ENCODE results near the gene TRAPPC2. TPM values are rescaled to one million over a fixed set of nuclear protein-coding genes. Genes with fewer than 3 reads are reported as not detected.

TRAPPC2 gene
- total RNA-seq, 1 experiment from 2014 or later = 11.9 TPM

DNA sequence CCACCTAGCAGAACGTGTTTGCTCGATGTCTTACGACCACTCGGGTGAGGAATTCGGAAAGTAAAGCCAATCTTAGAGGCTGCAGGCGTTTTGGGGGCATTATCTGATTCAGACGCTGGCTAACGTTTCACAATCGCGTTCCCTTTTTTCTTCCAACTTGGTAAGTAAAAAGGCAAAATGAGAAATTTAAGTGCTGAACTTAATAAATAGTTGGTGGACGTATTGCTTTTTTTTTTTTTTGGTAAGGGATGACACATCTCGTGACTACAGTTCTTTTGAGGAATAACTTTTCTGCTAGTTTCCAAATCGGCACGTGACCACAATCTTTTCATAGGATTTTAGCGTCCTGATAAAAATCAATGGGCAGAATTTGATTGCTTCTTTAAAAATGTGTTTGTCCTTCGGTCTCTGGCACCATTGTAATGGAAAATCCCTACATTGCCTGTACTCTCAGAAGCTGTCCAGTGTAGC lies 44.6 kb downstream of the TRAPPC2 start:
- ATAC-seq = no peak
- TF ChIP-seq TCF7L2 (IDR thresholded peaks at IDR 0.05; ENCODE audit: borderline replicate concordance, extremely low read depth, insufficient read depth, insufficient read length) (no peak), EZH2phosphoT487 (IDR thresholded peaks at IDR 0.05; ENCODE audit: borderline replicate concordance) (no peak), RAD21 (IDR thresholded peaks at IDR 0.05; ENCODE audit: low read depth) (no peak), EGR1 (IDR thresholded peaks at IDR 0.05; ENCODE audit: low read depth) (no peak)
- ChIA-PET POLR2A (no interaction called here), RAD21 (ENCODE audit: low non-redundant PET in 1 of 2, low total read pairs in 2 of 2, uncharacterized antibody in 2 of 2, unreplicated experiment in 2 of 2) (no interaction called here), CTCF (no interaction called here)
- no peaks in the 10 kb centered on the region for H3K36me3 ChIP-seq (ENCODE audit: control insufficient read depth in 1 of 2, insufficient read depth in 2 of 2, low read length in 2 of 2)
- peak overlapping the region; percentile 80 for H3K27ac ChIP-seq (ENCODE audit: low read depth, low read length)
- H2AFZ ChIP-seq (ENCODE audit: low read depth, low read length, poor library complexity, severe bottlenecking) = no peak overlapping the region
- intact Hi-C loops (cut with micrococcal nuclease) = loop anchor here (2.0 to 5.0 kb wide), 2 partner anchors 31 to 43 kb away; partner anchors contain the start of genes OFD1 and TRAPPC2
- H4K20me1 ChIP-seq (ENCODE audit: insufficient read depth) = 0 out of 2 replicates have a peak, but pooled peaks cover 4% of the 10 kb centered on the region
- BruUV-seq (replicated peaks) = TSS peak; percentile 63
- H3K79me2 ChIP-seq (ENCODE audit: insufficient read depth, low read length) = peaks cover 54% of the 10 kb centered on the region
- peaks cover 40 to 66% of the 10 kb centered on the region in 2 experiments for H3K4me1 ChIP-seq (ENCODE audit: control insufficient read depth in 1 of 2, insufficient read depth in 2 of 2, low read length in 2 of 2)
- peak overlapping the region; percentile 83 for H3K9ac ChIP-seq (ENCODE audit: low read length)
- H3K9me3 ChIP-seq (ENCODE audit: control insufficient read depth in 1 of 2, insufficient read depth in 1 of 2, low read depth in 1 of 2, low read length in 2 of 2) = no peaks in the 10 kb centered on the region
- no peaks in the 10 kb centered on the region for H3K27me3 ChIP-seq (ENCODE audit: insufficient read depth, low read length)
- H3K4me3 ChIP-seq (replicated peaks in 1 of 2; ENCODE audit: low read depth in 1 of 2, low read length in 2 of 2) = peak overlapping the region; percentile 70 to 80
- no peaks in the 10 kb centered on the region for H3K9me2 ChIP-seq (ENCODE audit: insufficient read depth)
- DNase-seq (ENCODE audit: low read depth, low spot score) = no peak
- H3K4me2 ChIP-seq (ENCODE audit: low read length) = peak overlapping the region; percentile 87

DNA sequence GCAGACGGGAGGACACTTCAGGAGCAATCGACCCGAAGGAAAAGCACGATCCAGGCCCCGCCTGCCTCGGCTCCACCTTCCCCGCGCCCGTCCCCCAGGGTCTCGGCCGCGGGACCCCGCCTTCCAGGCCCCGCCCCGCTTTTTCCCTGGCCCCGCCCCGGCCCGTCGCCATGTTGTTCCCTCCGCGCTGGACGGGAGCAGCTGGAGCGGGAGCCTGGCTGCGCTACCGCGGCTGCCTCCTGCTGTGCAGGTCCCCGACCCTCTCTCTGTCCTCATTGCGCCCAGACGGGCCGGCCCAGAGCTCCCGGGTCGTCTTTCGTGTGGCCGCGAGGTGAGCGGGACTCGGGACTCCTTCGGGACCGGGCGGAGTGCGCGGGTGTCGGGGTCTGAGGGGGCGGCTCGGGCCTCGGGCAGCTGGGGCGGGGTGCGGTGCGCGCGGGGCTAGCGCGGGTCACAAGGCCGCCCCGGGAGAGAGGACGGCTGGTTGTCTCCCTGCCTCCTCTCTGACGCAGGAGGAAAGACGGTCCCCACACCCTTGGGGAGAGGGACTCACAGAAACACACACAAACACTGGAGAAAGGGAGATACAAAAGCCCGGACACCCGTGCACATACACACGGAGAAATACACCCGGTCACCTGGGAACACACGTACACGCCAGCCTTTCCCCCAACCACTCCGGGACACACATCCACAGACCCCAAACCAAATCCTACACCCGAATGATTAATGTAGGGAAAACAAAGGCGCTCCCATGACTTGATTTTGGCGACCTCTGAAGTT lies 45.3 kb downstream of the TRAPPC2 start, which contains the start of gene RAB9A:
Gene RAB9A, plus strand, starts transcription at position 171 of the 783 bp plus-strand sequence. CDS start 19,619 bp downstream, outside the sequence.
- ChIA-PET RAD21 (ENCODE audit: low non-redundant PET in 1 of 2, low total read pairs in 2 of 2, uncharacterized antibody in 2 of 2, unreplicated experiment in 2 of 2) (no interaction called here), POLR2A (no interaction called here)

More for the DNA sequence above, 45.3 kb downstream of the TRAPPC2 start, which contains the start of gene RAB9A:
- DNase-seq (ENCODE audit: low read depth, low spot score) = peak; percentile 38
- TF ChIP-seq, protein P1, sequence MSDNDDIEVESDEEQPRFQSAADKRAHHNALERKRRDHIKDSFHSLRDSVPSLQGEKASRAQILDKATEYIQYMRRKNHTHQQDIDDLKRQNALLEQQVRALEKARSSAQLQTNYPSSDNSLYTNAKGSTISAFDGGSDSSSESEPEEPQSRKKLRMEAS (IDR thresholded peaks at IDR 0.05) = peak; percentile 22; the same call in 1 of the 2 replicates
- TF ChIP-seq, protein P2, sequence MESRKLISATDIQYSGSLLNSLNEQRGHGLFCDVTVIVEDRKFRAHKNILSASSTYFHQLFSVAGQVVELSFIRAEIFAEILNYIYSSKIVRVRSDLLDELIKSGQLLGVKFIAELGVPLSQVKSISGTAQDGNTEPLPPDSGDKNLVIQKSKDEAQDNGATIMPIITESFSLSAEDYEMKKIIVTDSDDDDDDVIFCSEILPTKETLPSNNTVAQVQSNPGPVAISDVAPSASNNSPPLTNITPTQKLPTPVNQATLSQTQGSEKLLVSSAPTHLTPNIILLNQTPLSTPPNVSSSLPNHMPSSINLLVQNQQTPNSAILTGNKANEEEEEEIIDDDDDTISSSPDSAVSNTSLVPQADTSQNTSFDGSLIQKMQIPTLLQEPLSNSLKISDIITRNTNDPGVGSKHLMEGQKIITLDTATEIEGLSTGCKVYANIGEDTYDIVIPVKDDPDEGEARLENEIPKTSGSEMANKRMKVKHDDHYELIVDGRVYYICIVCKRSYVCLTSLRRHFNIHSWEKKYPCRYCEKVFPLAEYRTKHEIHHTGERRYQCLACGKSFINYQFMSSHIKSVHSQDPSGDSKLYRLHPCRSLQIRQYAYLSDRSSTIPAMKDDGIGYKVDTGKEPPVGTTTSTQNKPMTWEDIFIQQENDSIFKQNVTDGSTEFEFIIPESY (IDR thresholded peaks at IDR 0.05; ENCODE audit: extremely low read depth, insufficient replicate concordance, low read length) = no peak
- TF ChIP-seq POLR2AphosphoS5 (IDR thresholded peaks at IDR 0.05; ENCODE audit: low read depth, low read length) (peak; percentile 89), ELF1 (IDR thresholded peaks at IDR 0.05; ENCODE audit: borderline replicate concordance, low read depth) (no peak), YY1 (IDR thresholded peaks at IDR 0.05; ENCODE audit: extremely low read depth, insufficient replicate concordance, low read depth, low read length) (peak; percentile 88), EGR1 (IDR thresholded peaks at IDR 0.05; ENCODE audit: low read depth) (peak; percentile 50), ZFX (IDR thresholded peaks at IDR 0.05) (peak; percentile 28; the same call in 1 of the 2 replicates), FOSL1 (IDR thresholded peaks at IDR 0.05; ENCODE audit: low read depth) (no peak), SIN3A (IDR thresholded peaks at IDR 0.05; ENCODE audit: low read depth) (peak; percentile 52)
- TF ChIP-seq, protein P3, sequence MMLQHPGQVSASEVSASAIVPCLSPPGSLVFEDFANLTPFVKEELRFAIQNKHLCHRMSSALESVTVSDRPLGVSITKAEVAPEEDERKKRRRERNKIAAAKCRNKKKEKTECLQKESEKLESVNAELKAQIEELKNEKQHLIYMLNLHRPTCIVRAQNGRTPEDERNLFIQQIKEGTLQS (IDR thresholded peaks at IDR 0.05) = no peak
- H3K4me3 ChIP-seq (replicated peaks in 1 of 2; ENCODE audit: low read depth in 1 of 2, low read length in 2 of 2) = peak within 1 kb of the TSS; percentile 70 to 80
- BruUV-seq (replicated peaks) = no TSS peak
- no peaks in the 10 kb centered on the region for H3K9me2 ChIP-seq (ENCODE audit: insufficient read depth)
- H3K27ac ChIP-seq (ENCODE audit: low read depth, low read length) = peak within 1 kb of the TSS; percentile 80
- H2AFZ ChIP-seq (ENCODE audit: low read depth, low read length, poor library complexity, severe bottlenecking) = peak within 1 kb of the TSS; percentile 76
- peaks cover 35 to 63% of the 10 kb centered on the region in 2 experiments for H3K4me1 ChIP-seq (ENCODE audit: control insufficient read depth in 1 of 2, insufficient read depth in 2 of 2, low read length in 2 of 2)
- intact Hi-C loops (cut with micrococcal nuclease) = no loop called here
- peak; percentile 81 for ATAC-seq
- peak within 1 kb of the TSS; percentile 87 for H3K4me2 ChIP-seq (ENCODE audit: low read length)
- peaks cover 48% of the 10 kb centered on the region for H3K79me2 ChIP-seq (ENCODE audit: insufficient read depth, low read length)
- no peaks in the 10 kb centered on the region for H3K27me3 ChIP-seq (ENCODE audit: insufficient read depth, low read length)
- peak within 1 kb of the TSS; percentile 83 for H3K9ac ChIP-seq (ENCODE audit: low read length)
- no peaks in the 10 kb centered on the region for H3K36me3 ChIP-seq (ENCODE audit: control insufficient read depth in 1 of 2, insufficient read depth in 2 of 2, low read length in 2 of 2)
- 0 out of 2 replicates have a peak, but pooled peaks cover 4% of the 10 kb centered on the region for H4K20me1 ChIP-seq (ENCODE audit: insufficient read depth)
- no peaks in the 10 kb centered on the region for H3K9me3 ChIP-seq (ENCODE audit: control insufficient read depth in 1 of 2, insufficient read depth in 1 of 2, low read depth in 1 of 2, low read length in 2 of 2)
- CTCF ChIA-PET = no interaction called here
